IMR-90 (cell line): Measurements from ENCODE around the gene CORO7. TPM values are rescaled to one million over a fixed set of nuclear protein-coding genes. Genes with fewer than 3 reads are reported as not detected.

ENCODE experiments used
- ATAC-seq: fragments of 200-7000 bp; cut with Tn5 transposase; 2 replicates; pipeline ENCODE4 v1.9.1; 2020; ENCODE audit warnings: low read depth, mild to moderate bottlenecking, moderate library complexity
- BruUV-seq: library from RNA; stranded (reverse); fragments of 400-500 nt; replicated peaks from 2 replicates; lab custom pipeline; 2021; lab: Mats Ljungman, UMichigan
- CTCF ChIA-PET: fragments of 300-600 bp; formaldehyde crosslinking; extraction: SDS; loops from one replicate; lab custom pipeline; 2021; ENCODE audit warnings: antibody characterized with exemption; lab: Yijun Ruan, JAX
- POLR2A ChIA-PET: fragments of 300-600 bp; sonication (Branson Sonifier 250); formaldehyde crosslinking; loops from one replicate; lab custom pipeline; 2022; ENCODE audit warnings: antibody characterized with exemption; ENCODE audit not compliant: unreplicated experiment; lab: Charles Lee
- DNase-seq: peaks from one replicate; pipeline ENCODE4 v3.0.0; 2013
- H2AFZ ChIP-seq: replicated peaks from 2 replicates; pipeline ENCODE3; 2013; ENCODE audit warnings: low read length, mild to moderate bottlenecking; ENCODE audit not compliant: poor library complexity
- H2AK5ac ChIP-seq: 2 replicates; pipeline ENCODE4 v1.6.1; 2013; ENCODE audit warnings: low read depth, low read length, inconsistent platforms
- H2AK9ac ChIP-seq: replicated peaks from 2 replicates; pipeline ENCODE3; 2013; ENCODE audit warnings: mild to moderate bottlenecking, low read depth, low read length, moderate library complexity; ENCODE audit not compliant: poor library complexity
- H2BK120ac ChIP-seq: 2 replicates; pipeline ENCODE4 v1.6.1; 2013; ENCODE audit warnings: low read depth, low read length, inconsistent platforms
- H2BK15ac ChIP-seq: 3 replicates; pipeline ENCODE4 v1.6.1; 2013; ENCODE audit warnings: low read depth, low read length, inconsistent platforms
- H2BK20ac ChIP-seq: 2 replicates; pipeline ENCODE4 v1.6.1; 2013; ENCODE audit warnings: low read depth, mild to moderate bottlenecking, inconsistent platforms, low read length, moderate library complexity
- H2BK5ac ChIP-seq: 2 replicates; pipeline ENCODE4 v1.6.1; 2013; ENCODE audit warnings: mild to moderate bottlenecking, low read depth, low read length, inconsistent platforms; ENCODE audit not compliant: poor library complexity, severe bottlenecking
- H3K14ac ChIP-seq: replicated peaks from 2 replicates; pipeline ENCODE4 v1.6.1; 2013; ENCODE audit warnings: low read depth, low read length, inconsistent platforms
- H3K18ac ChIP-seq: 2 replicates; pipeline ENCODE4 v1.6.1; 2013; ENCODE audit warnings: low read depth, low read length, control low read depth
- H3K23ac ChIP-seq: 2 replicates; pipeline ENCODE4 v1.6.1; 2013; ENCODE audit warnings: low read depth, low read length, inconsistent platforms
- H3K27ac ChIP-seq: 2 replicates; pipeline ENCODE4 v1.5.1; 2013; ENCODE audit warnings: mild to moderate bottlenecking, control low read depth, low read length; ENCODE audit not compliant: insufficient read depth
- H3K27me3 ChIP-seq: 2 replicates; pipeline ENCODE4 v1.6.1; 2013; ENCODE audit warnings: low read length; ENCODE audit not compliant: control insufficient read depth, insufficient read depth
- H3K36me3 ChIP-seq: 2 replicates; pipeline ENCODE4 v1.6.1; 2013; ENCODE audit warnings: low read length, mixed read lengths; ENCODE audit not compliant: control insufficient read depth, insufficient read depth
- H3K4ac ChIP-seq: 2 replicates; pipeline ENCODE4 v1.6.1; 2013; ENCODE audit warnings: low read depth, low read length, inconsistent platforms
- H3K4me1 ChIP-seq: 2 replicates; pipeline ENCODE4 v1.6.1; 2013; ENCODE audit warnings: low read length, mixed read lengths; ENCODE audit not compliant: control insufficient read depth, insufficient read depth
- H3K4me2 ChIP-seq: 2 replicates; pipeline ENCODE4 v1.6.1; 2013; ENCODE audit warnings: low read depth, mild to moderate bottlenecking, control low read depth, low read length, moderate library complexity
- H3K4me3 ChIP-seq: 2 replicates; pipeline ENCODE4 v1.5.1; 2013; ENCODE audit warnings: low read depth, mild to moderate bottlenecking, control low read depth, low read length, moderate library complexity; ENCODE audit not compliant: insufficient read depth
- H3K56ac ChIP-seq: 2 replicates; pipeline ENCODE4 v1.6.1; 2013; ENCODE audit warnings: low read length, inconsistent platforms; ENCODE audit not compliant: insufficient read depth; ENCODE audit errors: extremely low read depth
- H3K79me1 ChIP-seq, 2 experiments: 2 replicates each; pipeline ENCODE4 v1.6.1; 2013; ENCODE audit warnings: low read length in 2 of 2, inconsistent platforms in 1 of 2, low read depth in 1 of 2
- H3K9ac ChIP-seq: 2 replicates; pipeline ENCODE4 v1.6.1; 2013; ENCODE audit warnings: low read depth, low read length, control low read depth
- H3K9me1 ChIP-seq: 2 replicates; pipeline ENCODE4 v1.6.1; 2013; ENCODE audit warnings: low read length, inconsistent platforms; ENCODE audit not compliant: insufficient read depth
- H3K9me3 ChIP-seq: 2 replicates; pipeline ENCODE4 v1.6.1; 2013; ENCODE audit warnings: low read length; ENCODE audit not compliant: control insufficient read depth, insufficient read depth
- H4K20me1 ChIP-seq: 2 replicates; pipeline ENCODE4 v1.6.1; 2013; ENCODE audit warnings: low read length, inconsistent platforms; ENCODE audit not compliant: insufficient read depth
- H4K5ac ChIP-seq: 2 replicates; pipeline ENCODE4 v1.6.1; 2013; ENCODE audit warnings: mild to moderate bottlenecking, low read depth, low read length, control low read depth
- H4K8ac ChIP-seq, 2 experiments: 2 replicates each; pipeline ENCODE4 v1.6.1; 2013; ENCODE audit warnings: low read depth in 2 of 2, low read length in 2 of 2, control low read depth in 1 of 2, inconsistent platforms in 1 of 2
- H4K91ac ChIP-seq: 2 replicates; pipeline ENCODE4 v1.6.1; 2013; ENCODE audit warnings: low read depth, low read length, inconsistent platforms; ENCODE audit not compliant: insufficient read depth
- BHLHE40 ChIP-seq: fragments of 150-350 bp; IDR thresholded peaks from 2 replicates; pipeline ENCODE4 v1.6.1; 2016; ENCODE audit warnings: mild to moderate bottlenecking, low read depth, low read length
- CEBPB ChIP-seq: IDR thresholded peaks from 2 replicates; pipeline ENCODE4 v1.6.1; 2012; ENCODE audit warnings: low read depth, low read length, improper control_type of control experiment
- CHD1 ChIP-seq: IDR thresholded peaks from 2 replicates; pipeline ENCODE4 v1.6.1; 2012; ENCODE audit warnings: low read depth, low read length, improper control_type of control experiment
- FOS ChIP-seq: fragments of 150-350 bp; IDR thresholded peaks from 2 replicates; pipeline ENCODE4 v1.6.1; 2016; ENCODE audit warnings: low read depth, low read length
- MAFK ChIP-seq: IDR thresholded peaks from 2 replicates; pipeline ENCODE4 v1.6.1; 2012; ENCODE audit warnings: low read depth, low read length, improper control_type of control experiment
- MAZ ChIP-seq: IDR thresholded peaks from 2 replicates; pipeline ENCODE4 v1.6.1; 2012; ENCODE audit warnings: low read depth, mild to moderate bottlenecking, low read length, improper control_type of control experiment, moderate library complexity, borderline replicate concordance
- MXI1 ChIP-seq: IDR thresholded peaks from 2 replicates; pipeline ENCODE4 v1.6.1; 2012; ENCODE audit warnings: low read depth, mild to moderate bottlenecking, low read length, moderate library complexity, borderline replicate concordance
- NFE2L2 ChIP-seq: fragments of 150-350 bp; IDR thresholded peaks from 2 replicates; pipeline ENCODE4 v1.6.1; 2016; ENCODE audit warnings: low read depth, mild to moderate bottlenecking, low read length
- POLR2A ChIP-seq: IDR thresholded peaks from 2 replicates; pipeline ENCODE4 v1.6.1; 2012; ENCODE audit warnings: mild to moderate bottlenecking, low read depth, low read length
- RAD21 ChIP-seq: IDR thresholded peaks from 2 replicates; pipeline ENCODE4 v1.6.1; 2012; ENCODE audit warnings: low read length, improper control_type of control experiment
- RCOR1 ChIP-seq: IDR thresholded peaks from 2 replicates; pipeline ENCODE4 v1.6.1; 2012; ENCODE audit warnings: mild to moderate bottlenecking, low read length, improper control_type of control experiment; ENCODE audit not compliant: insufficient replicate concordance
- RFX5 ChIP-seq: IDR thresholded peaks from 2 replicates; pipeline ENCODE4 v1.8.0; 2012; ENCODE audit warnings: low read depth, mild to moderate bottlenecking, low read length, moderate library complexity
- USF2 ChIP-seq: fragments of 150-350 bp; IDR thresholded peaks from 2 replicates; pipeline ENCODE4 v1.6.1; 2017; ENCODE audit warnings: mild to moderate bottlenecking, antibody characterized with exemption, low read length, low read depth
- WGBS, 2 experiments: methylation state at CpG; one replicate each; pipeline versions ENCODE4 v1.1.5 to v1.1.7; 2013; ENCODE audit warnings: missing lambda C conversion rate in 2 of 2; ENCODE audit not compliant: insufficient read length in 1 of 2; ENCODE audit errors: extremely low coverage in 2 of 2; 5-methylcytosine and 5-hydroxymethylcytosine counted together
- dilution Hi-C: fragments of 300-500 bp; cut with HindIII; formaldehyde crosslinking; loops from one replicate; pipeline ENCODE4 v1.14.3; 2018; ENCODE audit warnings: low sequenced_read_pairs; ENCODE audit not compliant: unreplicated experiment
- in situ Hi-C: fragments of 300-500 bp; cut with MboI; formaldehyde crosslinking; loops from 3 replicates; pipeline ENCODE4 v1.14.3; 2019; ENCODE audit warnings: low sequenced_read_pairs, inconsistent platforms, mixed read lengths
- intact Hi-C: fragments of 100-400 bp; cut with micrococcal nuclease; formaldehyde crosslinking; loops from 2 replicates; pipeline ENCODE4 v1.10.0; 2022
- polyA plus RNA-seq, 3 experiments: library from polyadenylated mRNA; depleted of rRNA; stranded (reverse); fragments of >200 nt; gene quantifications; 2 replicates each; pipeline ENCODE4 v1.2.3, GENCODE V29; 2012; ENCODE audit warnings: low replicate concordance in 1 of 3
- total RNA-seq: library from RNA; depleted of rRNA; stranded (reverse); fragments of >200 nt; gene quantifications from 2 replicates; pipeline ENCODE4 v1.2.3, GENCODE V29; 2012
- TF ChIP-seq, protein P1 (sequence below): fragments of 150-350 bp; IDR thresholded peaks from 2 replicates; pipeline ENCODE4 v1.6.1; 2016; ENCODE audit warnings: low read depth, mild to moderate bottlenecking, low read length, moderate library complexity, borderline replicate concordance
- TF ChIP-seq, protein P2 (sequence below): conservative IDR thresholded peaks from 2 replicates; pipeline ENCODE4 v1.5.1; 2012; ENCODE audit warnings: mild to moderate bottlenecking, low read depth, low read length, improper control_type of control experiment

The CORO7 gene
- total and polyA plus RNA-seq, 2 of the 4 experiments (the other 2 are of a cell fraction): 6.3 to 26.7 TPM

DNA sequence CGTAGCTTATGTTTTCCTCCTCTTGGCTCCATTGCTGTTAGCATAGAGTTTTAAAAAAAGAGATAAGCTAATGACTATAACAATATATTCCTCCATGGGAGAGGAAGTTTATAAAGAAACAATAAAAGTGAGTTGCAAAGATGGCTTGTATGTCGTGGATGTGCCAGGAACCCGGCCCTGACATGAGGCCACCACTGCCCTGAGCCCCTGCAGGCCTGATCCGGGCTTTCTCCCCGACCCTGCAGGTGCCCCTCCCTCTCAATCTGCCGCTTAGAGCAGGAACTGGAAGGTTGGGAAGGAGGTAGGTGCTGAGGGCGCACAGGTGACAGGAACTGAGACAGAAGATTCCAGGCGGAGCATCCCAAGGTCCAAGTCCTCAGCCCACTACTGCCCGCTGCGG lies 76.9 kb downstream of the CORO7 start:
- Histone ChIP-seq H4K20me1 (peaks cover 52% of the 10 kb centered on the region), H2BK20ac (no peak overlapping the region), H4K91ac (no peak overlapping the region), H3K9me3 (no peaks in the 10 kb centered on the region), H3K18ac (no peak overlapping the region), H2AK5ac (peak overlapping the region; percentile 9; the same call in 1 of the 2 replicates), H3K27ac (no peak overlapping the region), H4K8ac (no peak overlapping the region), H3K56ac (no peak overlapping the region), H3K9me1 (peaks cover 6% of the 10 kb centered on the region; the same call in 1 of the 2 replicates), H3K27me3 (no peaks in the 10 kb centered on the region), H3K23ac (no peak overlapping the region), H4K5ac (0 out of 2 replicates have a peak overlapping the region, but pooled peaks have one; percentile 26), H2AK9ac (peak overlapping the region; percentile 89), H3K36me3 (peaks cover 40% of the 10 kb centered on the region), H2BK5ac (peak overlapping the region; percentile 8), H2AFZ (peak overlapping the region; percentile 39), H3K4ac (no peak overlapping the region), H3K9ac (0 out of 2 replicates have a peak overlapping the region, but pooled peaks have one; percentile 10), H3K14ac (no peak overlapping the region), H3K79me1 (peaks cover 28 to 65% of the 10 kb centered on the region in 2 experiments), H2BK15ac (no peak overlapping the region), H3K4me3 (no peak overlapping the region), H3K4me2 (no peak overlapping the region), H2BK120ac (no peak overlapping the region), H3K4me1 (peaks cover 7% of the 10 kb centered on the region; the same call in 1 of the 2 replicates)
- ChIA-PET CTCF (no interaction called here), POLR2A (no interaction called here)
- DNase-seq (no peak), ATAC-seq (no peak)
- no CpG with 5 or more reads among the region's 10 CpGs for WGBS, 2 experiments
- intact Hi-C loops (no loop called here), in situ Hi-C loops (loop anchor here (10.0 kb wide), 1 partner anchor 355 kb away; no protein-coding TSS in a partner anchor), dilution Hi-C loops (no loop called here)
- BruUV-seq: no TSS peak
- TF ChIP-seq, protein P1, sequence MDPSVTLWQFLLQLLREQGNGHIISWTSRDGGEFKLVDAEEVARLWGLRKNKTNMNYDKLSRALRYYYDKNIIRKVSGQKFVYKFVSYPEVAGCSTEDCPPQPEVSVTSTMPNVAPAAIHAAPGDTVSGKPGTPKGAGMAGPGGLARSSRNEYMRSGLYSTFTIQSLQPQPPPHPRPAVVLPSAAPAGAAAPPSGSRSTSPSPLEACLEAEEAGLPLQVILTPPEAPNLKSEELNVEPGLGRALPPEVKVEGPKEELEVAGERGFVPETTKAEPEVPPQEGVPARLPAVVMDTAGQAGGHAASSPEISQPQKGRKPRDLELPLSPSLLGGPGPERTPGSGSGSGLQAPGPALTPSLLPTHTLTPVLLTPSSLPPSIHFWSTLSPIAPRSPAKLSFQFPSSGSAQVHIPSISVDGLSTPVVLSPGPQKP: no peak
- TF ChIP-seq RAD21 (no peak), BHLHE40 (no peak), MXI1 (no peak), RFX5 (no peak), NFE2L2 (no peak), MAZ (no peak), CHD1 (no peak), CEBPB (no peak), MAFK (no peak), RCOR1 (no peak), USF2 (no peak), FOS (no peak), POLR2A (no peak)
- TF ChIP-seq, protein P2, sequence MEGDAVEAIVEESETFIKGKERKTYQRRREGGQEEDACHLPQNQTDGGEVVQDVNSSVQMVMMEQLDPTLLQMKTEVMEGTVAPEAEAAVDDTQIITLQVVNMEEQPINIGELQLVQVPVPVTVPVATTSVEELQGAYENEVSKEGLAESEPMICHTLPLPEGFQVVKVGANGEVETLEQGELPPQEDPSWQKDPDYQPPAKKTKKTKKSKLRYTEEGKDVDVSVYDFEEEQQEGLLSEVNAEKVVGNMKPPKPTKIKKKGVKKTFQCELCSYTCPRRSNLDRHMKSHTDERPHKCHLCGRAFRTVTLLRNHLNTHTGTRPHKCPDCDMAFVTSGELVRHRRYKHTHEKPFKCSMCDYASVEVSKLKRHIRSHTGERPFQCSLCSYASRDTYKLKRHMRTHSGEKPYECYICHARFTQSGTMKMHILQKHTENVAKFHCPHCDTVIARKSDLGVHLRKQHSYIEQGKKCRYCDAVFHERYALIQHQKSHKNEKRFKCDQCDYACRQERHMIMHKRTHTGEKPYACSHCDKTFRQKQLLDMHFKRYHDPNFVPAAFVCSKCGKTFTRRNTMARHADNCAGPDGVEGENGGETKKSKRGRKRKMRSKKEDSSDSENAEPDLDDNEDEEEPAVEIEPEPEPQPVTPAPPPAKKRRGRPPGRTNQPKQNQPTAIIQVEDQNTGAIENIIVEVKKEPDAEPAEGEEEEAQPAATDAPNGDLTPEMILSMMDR: no peak
